T-cell (primary cell): Measurements from ENCODE around the gene ZNF487. TPM values are rescaled to one million over a fixed set of nuclear protein-coding genes. Genes with fewer than 3 reads are reported as not detected.

Source experiments
- ATAC-seq, 4 experiments: fragments of 200-7000 bp in 3 of 4; fragments of 150-1000 bp in 1 of 4; cut with Tn5 transposase; replicated peaks in 1 of 4; 1 replicate in 3 of 4; 2 replicates in 1 of 4; pipeline ENCODE4 v1.10.0; 2021; ENCODE audit warnings: moderate library complexity in 3 of 4, mild to moderate bottlenecking in 2 of 4, moderate number of reproducible peaks in 1 of 4
- CTCF ChIA-PET, 2 donors: fragments of 300-600 bp; sonication (Branson Sonifier 250); formaldehyde crosslinking; loops; one replicate each; lab custom pipeline; 2022; ENCODE audit warnings: antibody characterized with exemption in 2 of 2; lab: Charles Lee
- POLR2A ChIA-PET, 2 donors: fragments of 300-600 bp; sonication (Branson Sonifier 250); formaldehyde crosslinking; loops; one replicate each; lab custom pipeline; 2022; ENCODE audit warnings: antibody characterized with exemption in 2 of 2; lab: Charles Lee
- DNase-seq, 35 experiments: peaks; one replicate each; pipeline versions ENCODE4 v3.0.0 to v3.0.0-alpha.2; 2013 to 2023
- H3K27ac ChIP-seq: one replicate; pipeline ENCODE4 v1.5.1; 2013; ENCODE audit warnings: low read length
- H3K27me3 ChIP-seq, 2 experiments: replicated peaks in 1 of 2; 1 replicate in 1 of 2; 2 replicates in 1 of 2; pipeline versions ENCODE4 v1.6.1 to v1.7.0; 2013; ENCODE audit warnings: low read length in 1 of 2, mixed read lengths in 1 of 2; ENCODE audit not compliant: control insufficient read depth in 2 of 2, insufficient read depth in 2 of 2; ENCODE audit errors: extremely low read depth in 1 of 2
- H3K36me3 ChIP-seq, 2 donors: 1 replicate in 1 of 2; 2 replicates in 1 of 2; pipeline versions ENCODE4 v1.6.1 to v1.7.0; 2013; ENCODE audit warnings: low read length in 1 of 2; ENCODE audit not compliant: control insufficient read depth in 2 of 2, insufficient read depth in 1 of 2; ENCODE audit errors: extremely low read depth in 1 of 2
- H3K4me1 ChIP-seq, 2 experiments: 1 replicate in 1 of 2; 2 replicates in 1 of 2; pipeline versions ENCODE4 v1.6.1 to v1.7.0; 2013; ENCODE audit warnings: low read length in 2 of 2, mixed read lengths in 1 of 2; ENCODE audit not compliant: insufficient read depth in 2 of 2, control insufficient read depth in 1 of 2; ENCODE audit errors: extremely low read depth in 1 of 2
- H3K4me3 ChIP-seq, 2 donors: 1 replicate in 1 of 2; 2 replicates in 1 of 2; pipeline versions ENCODE4 v1.5.1 to v1.7.0; 2013; ENCODE audit warnings: mild to moderate bottlenecking in 2 of 2, low read length in 1 of 2, moderate library complexity in 1 of 2; ENCODE audit not compliant: control insufficient read depth in 1 of 2; ENCODE audit errors: extremely low read depth in 1 of 2
- H3K9me3 ChIP-seq: 2 replicates; pipeline ENCODE4 v1.7.0; 2013
- H3K27ac Mint-ChIP-seq, 2 donors: one replicate each; pipeline ENCODE4 v1.8.0; 2020 to 2021; ENCODE audit warnings: mild to moderate bottlenecking in 2 of 2, mixed read lengths in 2 of 2
- H3K27me3 Mint-ChIP-seq, 2 donors: one replicate each; pipeline ENCODE4 v1.8.0; 2021 to 2022; ENCODE audit warnings: mixed read lengths in 2 of 2
- H3K36me3 Mint-ChIP-seq: one replicate; pipeline ENCODE4 v1.8.0; 2021; ENCODE audit warnings: mixed read lengths
- H3K4me1 Mint-ChIP-seq, 3 donors: one replicate each; pipeline ENCODE4 v1.8.0; 2020 to 2022; ENCODE audit warnings: mixed read lengths in 3 of 3, mild to moderate bottlenecking in 1 of 3
- H3K4me3 Mint-ChIP-seq, 3 donors: one replicate each; pipeline ENCODE4 v1.8.0; 2020 to 2022; ENCODE audit warnings: mild to moderate bottlenecking in 3 of 3, mixed read lengths in 3 of 3, moderate library complexity in 3 of 3
- H3K9me3 Mint-ChIP-seq, 3 donors: one replicate each; pipeline ENCODE4 v1.8.0; 2020 to 2022; ENCODE audit warnings: mixed read lengths in 3 of 3
- WGBS: methylation state at CpG from one replicate; pipeline ENCODE4 v1.1.5; 2013; ENCODE audit warnings: missing lambda C conversion rate; ENCODE audit not compliant: insufficient coverage; 5-methylcytosine and 5-hydroxymethylcytosine counted together
- total RNA-seq, 35 experiments: library from RNA in 6 of 35; stranded (reverse) in 6 of 35; fragments of 120-200 nt in 1 of 35; gene quantifications; one replicate each; pipeline versions ENCODE4 v1.2.1 to v1.2.4 and lab custom pipeline; 2013 to 2026

The ZNF487 gene
- total RNA-seq, 5 donors from 2014 or later (not counting 1 experiment from before 2014, with no cell fraction given), result 3.2 to 8.5 (median 5.2) TPM

DNA sequence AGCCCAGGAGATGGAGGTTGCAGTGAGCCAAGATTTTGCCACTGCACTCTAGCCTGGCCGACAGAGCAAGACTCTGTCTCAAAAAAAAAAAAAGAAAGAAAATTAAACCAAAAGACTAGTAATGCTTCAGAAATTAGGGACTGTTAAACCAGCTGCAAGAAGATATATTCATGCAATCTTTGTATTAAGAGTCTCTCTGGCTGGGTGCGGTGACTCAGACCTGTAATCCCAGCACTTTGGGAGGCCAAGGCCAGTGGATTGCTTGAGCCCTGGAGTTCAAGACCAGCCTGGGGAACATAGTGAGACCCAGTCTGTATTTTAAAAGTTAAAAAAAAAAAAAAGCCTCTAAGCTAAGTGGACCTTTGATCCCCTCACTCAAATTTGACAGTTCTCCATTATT lies 25.4 kb upstream of the ZNF487 start:
- CTCF ChIA-PET, result interaction anchor here in 1 of 2 donors (0.6 to 0.7 kb wide), 2 partner anchors 14 to 240 kb away, joined by 3 to 4 read pairs; no protein-coding TSS in a partner anchor
- H3K4me3 Mint-ChIP-seq, result no peak overlapping the region

DNA sequence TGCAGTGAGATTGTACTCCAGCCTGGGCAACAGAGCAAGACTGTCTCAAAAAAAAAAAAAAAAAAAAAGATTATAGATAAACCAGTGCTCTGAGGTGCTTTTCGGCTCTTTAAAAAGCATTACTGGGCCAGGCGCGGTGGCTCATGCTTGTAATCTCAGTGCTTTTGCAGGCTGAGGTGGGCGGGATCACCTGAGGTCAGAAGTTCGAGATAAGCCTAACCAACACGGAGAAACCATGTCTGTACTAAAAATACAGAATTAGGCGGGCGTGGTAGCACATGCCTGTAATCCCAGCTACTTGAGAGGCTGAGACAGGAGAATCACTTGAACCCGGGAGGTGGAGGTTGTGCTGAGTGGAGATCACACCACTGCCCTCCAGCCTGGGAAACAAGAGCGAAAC lies 21.4 kb upstream of the ZNF487 start:
- Histone ChIP-seq H3K4me3 (no peak overlapping the region), H3K27ac (no peak overlapping the region), H3K27me3 (no peaks in the 10 kb centered on the region), H3K36me3 (no peaks in the 10 kb centered on the region), H3K4me1 (peaks cover 2 to 35% of the 10 kb centered on the region in 2 experiments), H3K9me3 (no peaks in the 10 kb centered on the region)
- POLR2A ChIA-PET, result interaction anchor here in 1 of 2 donors (0.6 kb wide), 1 partner anchor 12 kb away, joined by 6 read pairs; no protein-coding TSS in a partner anchor
- H3K4me3 Mint-ChIP-seq, result no peak overlapping the region
- H3K4me1 Mint-ChIP-seq, result peaks cover 27 to 29% (median 28%) of the 10 kb centered on the region in 3 donors
- H3K36me3 Mint-ChIP-seq, result no peaks in the 10 kb centered on the region
- H3K9me3 Mint-ChIP-seq, result no peaks in the 10 kb centered on the region
- CTCF ChIA-PET, result no interaction called here
- DNase-seq (no peak), ATAC-seq (no peak)
- no peak overlapping the region for H3K27ac Mint-ChIP-seq
- 86% methylated on average over 3 of the region's 10 CpGs for WGBS
- H3K27me3 Mint-ChIP-seq, result no peaks in the 10 kb centered on the region

More for the DNA sequence above, 25.4 kb upstream of the ZNF487 start:
- H3K9me3 Mint-ChIP-seq, result no peaks in the 10 kb centered on the region
- POLR2A ChIA-PET, result interaction anchor here in 1 of 2 donors (0.6 to 0.8 kb wide), 3 partner anchors 8 to 37 kb away, joined by 3 to 6 read pairs (median 4); partner anchors contain the start of gene ZNF487
- DNase-seq, result no peak
- H3K4me1 ChIP-seq, result peaks cover 6 to 24% of the 10 kb centered on the region in 2 experiments
- no peaks in the 10 kb centered on the region for H3K27me3 ChIP-seq
- no peak overlapping the region for H3K27ac Mint-ChIP-seq
- H3K9me3 ChIP-seq, result no peaks in the 10 kb centered on the region
- no peak for ATAC-seq
- no peaks in the 10 kb centered on the region for H3K36me3 Mint-ChIP-seq
- no peak overlapping the region for H3K4me3 ChIP-seq
- H3K4me1 Mint-ChIP-seq, result peaks cover 9 to 25% (median 14%) of the 10 kb centered on the region in 3 donors
- H3K27ac ChIP-seq, result no peak overlapping the region
- H3K27me3 Mint-ChIP-seq, result no peaks in the 10 kb centered on the region
- WGBS, result 100% methylated on average over 1 of the region's 2 CpGs
- H3K36me3 ChIP-seq, result no peaks in the 10 kb centered on the region

DNA sequence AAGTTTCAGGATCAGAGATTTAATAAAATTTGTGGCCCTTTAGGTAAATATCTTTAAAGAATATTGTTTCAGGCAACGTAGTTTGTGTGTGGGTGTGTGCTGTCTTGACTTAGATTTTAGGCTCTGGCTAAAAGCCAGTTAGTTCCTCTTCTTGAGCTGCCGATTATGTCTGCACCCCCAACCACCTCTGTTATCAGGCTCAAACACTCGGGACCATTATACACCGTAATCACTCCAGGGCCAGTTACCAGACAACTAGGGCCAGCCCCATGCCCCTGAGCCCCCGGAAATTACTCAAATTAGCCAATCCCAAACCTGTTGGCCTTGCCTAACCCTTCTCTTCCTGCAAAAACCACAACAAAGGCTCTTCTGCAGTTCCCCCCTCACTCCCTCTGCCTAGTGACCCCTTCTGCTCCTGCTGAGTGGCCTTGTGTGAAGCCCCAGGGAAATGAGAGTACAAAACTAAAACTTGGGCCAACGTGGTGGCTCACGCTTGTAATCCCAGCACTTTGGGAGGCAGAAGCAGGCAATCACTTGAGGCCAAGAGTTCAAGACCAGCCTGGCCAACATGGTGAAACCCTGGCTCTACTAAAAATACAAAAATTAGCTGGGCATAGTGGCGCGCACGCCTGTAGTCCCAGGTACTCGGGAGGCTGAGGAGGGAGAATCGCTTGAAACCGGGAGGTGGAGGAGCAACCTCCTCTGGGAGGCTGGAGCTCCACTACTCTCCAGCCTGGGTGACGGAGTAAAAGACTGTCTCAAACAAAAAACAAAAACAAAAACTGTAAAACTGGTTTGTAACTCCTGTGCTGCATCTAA lies 18.8 kb upstream of the ZNF487 start:
- WGBS, result 35% methylated on average over 7 of the region's 14 CpGs
- ATAC-seq, result peak in 3 of 4 experiments; percentile 2 to 10 (median 8)
- ChIA-PET POLR2A (no interaction called here), CTCF (no interaction called here)
- Mint-ChIP-seq H3K27ac (peak overlapping the region; percentile 91 to 93), H3K9me3 (no peaks in the 10 kb centered on the region), H3K36me3 (no peaks in the 10 kb centered on the region), H3K4me1 (peaks cover 36 to 42% (median 37%) of the 10 kb centered on the region in 3 donors), H3K27me3 (no peaks in the 10 kb centered on the region), H3K4me3 (peak overlapping the region; percentile 21 to 52 (median 24))
- no peaks in the 10 kb centered on the region for H3K36me3 ChIP-seq
- H3K4me3 ChIP-seq, result no peak overlapping the region
- H3K27me3 ChIP-seq, result no peaks in the 10 kb centered on the region
- H3K4me1 ChIP-seq, result peaks cover 2 to 47% of the 10 kb centered on the region in 2 experiments
- H3K27ac ChIP-seq, result peak overlapping the region; percentile 83
- peak in 22 of 35 experiments; percentile 7 to 70 (median 26) for DNase-seq
- H3K9me3 ChIP-seq, result no peaks in the 10 kb centered on the region

DNA sequence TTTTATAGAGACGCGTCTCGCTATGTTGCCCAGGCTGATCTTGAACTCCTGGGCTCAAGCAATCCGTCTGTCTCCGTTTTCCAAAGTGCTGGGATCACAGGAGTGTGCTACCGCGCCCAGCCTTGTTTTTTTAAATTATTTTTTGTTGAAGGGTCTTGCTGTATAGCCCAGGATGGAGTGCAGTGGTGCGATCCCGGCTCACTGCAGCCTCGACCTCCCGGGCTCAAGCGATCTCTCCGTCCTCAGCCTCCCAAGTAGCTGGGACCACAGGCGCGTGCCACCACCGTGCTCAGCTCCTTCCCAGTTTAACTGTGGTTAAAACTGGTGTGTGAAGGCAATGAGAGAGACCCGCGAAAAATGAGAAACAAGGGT lies 16.9 kb upstream of the ZNF487 start:
- CTCF ChIA-PET, result interaction anchor here in 1 of 2 donors (0.7 to 1.1 kb wide), 3 partner anchors 10 to 16 kb away, joined by 3 to 6 read pairs (median 4); no protein-coding TSS in a partner anchor
- Mint-ChIP-seq H3K9me3 (no peaks in the 10 kb centered on the region), H3K36me3 (no peaks in the 10 kb centered on the region), H3K4me3 (peak overlapping the region; percentile 66 to 96 (median 74)), H3K4me1 (peaks cover 37 to 42% (median 38%) of the 10 kb centered on the region in 3 donors), H3K27ac (peak overlapping the region; percentile 86 to 90), H3K27me3 (no peaks in the 10 kb centered on the region)
- no peak for ATAC-seq
- POLR2A ChIA-PET, result interaction anchor here in 1 of 2 donors (0.6 to 1.4 kb wide), 3 partner anchors 8 to 20 kb away, joined by 4 to 5 read pairs (median 4); partner anchors contain the start of gene ZNF487
- peak overlapping the region; percentile 93 for H3K27ac ChIP-seq
- H3K9me3 ChIP-seq, result no peaks in the 10 kb centered on the region
- peaks cover 2 to 47% of the 10 kb centered on the region in 2 experiments for H3K4me1 ChIP-seq
- no peaks in the 10 kb centered on the region for H3K36me3 ChIP-seq
- peak overlapping the region; percentile 66 to 74 for H3K4me3 ChIP-seq
- no peaks in the 10 kb centered on the region for H3K27me3 ChIP-seq
- DNase-seq, result no peak
- 54% methylated on average over 13 of the region's 18 CpGs for WGBS

DNA sequence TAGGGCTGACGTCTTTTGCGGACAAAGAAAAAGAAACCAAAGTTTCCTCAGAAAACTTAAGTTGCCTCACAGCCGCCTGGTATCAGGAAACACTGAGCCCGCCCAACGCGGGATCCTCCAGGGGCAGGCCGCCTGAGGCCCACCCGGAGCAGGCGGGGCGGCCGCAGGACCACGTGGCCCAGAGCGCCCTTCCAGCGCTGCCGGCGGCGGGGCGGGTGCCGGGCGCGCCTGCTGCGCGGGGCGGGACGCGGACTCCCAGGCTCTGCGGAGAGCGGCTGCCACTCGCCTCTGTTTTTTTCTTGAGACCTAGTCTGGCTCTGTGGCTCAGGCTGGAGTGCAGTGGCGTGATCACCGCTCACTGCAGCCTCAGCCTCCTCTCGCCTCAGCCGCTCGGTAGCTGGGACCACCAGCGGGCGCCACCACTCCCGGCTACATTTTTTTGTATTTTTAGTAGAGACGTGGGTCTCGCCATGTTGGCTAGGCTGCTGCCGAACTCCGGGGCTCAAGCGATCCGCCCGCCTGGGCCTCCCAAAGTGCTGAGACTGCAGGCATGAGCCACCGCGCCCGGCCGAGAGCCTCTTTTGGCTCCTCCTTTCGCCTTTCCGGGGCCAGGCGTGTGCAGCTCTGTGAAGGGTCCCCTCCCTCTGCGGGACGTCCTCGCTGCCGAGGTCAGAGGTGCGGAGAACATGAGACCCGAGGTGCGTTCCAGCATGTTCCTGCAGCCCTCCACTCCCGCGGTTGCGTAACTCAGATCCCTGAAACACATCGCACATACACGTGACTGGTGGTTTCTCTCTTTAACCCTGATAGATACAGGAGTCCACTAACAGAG lies 16.3 kb upstream of the ZNF487 start:
- no peaks in the 10 kb centered on the region for H3K9me3 ChIP-seq
- POLR2A ChIA-PET, result interaction anchor here in 1 of 2 donors (0.5 to 1.4 kb wide), 3 partner anchors 16 to 26 kb away, joined by 3 to 5 read pairs (median 4); partner anchors contain the start of gene ZNF487
- H3K4me3 Mint-ChIP-seq, result peak overlapping the region; percentile 88 to 96 (median 89)
- DNase-seq, result peak; percentile 65 to 91 (median 78)
- CTCF ChIA-PET, result interaction anchor here (0.5 to 1.1 kb wide), 4 partner anchors 11 to 27 kb away, joined by 3 to 6 read pairs (median 4); no protein-coding TSS in a partner anchor
- peak overlapping the region; percentile 93 for H3K27ac ChIP-seq
- no peaks in the 10 kb centered on the region for H3K9me3 Mint-ChIP-seq
- peak; percentile 92 to 95 (median 93) for ATAC-seq
- H3K36me3 Mint-ChIP-seq, result no peaks in the 10 kb centered on the region
- H3K27me3 ChIP-seq, result no peaks in the 10 kb centered on the region
- H3K4me1 ChIP-seq, result peaks cover 2 to 48% of the 10 kb centered on the region in 2 experiments
- H3K4me3 ChIP-seq, result peak overlapping the region; percentile 66 to 74
- WGBS, result under 1% methylated on average over 63 of the region's 63 CpGs
- peak overlapping the region; percentile 96 for H3K27ac Mint-ChIP-seq
- H3K36me3 ChIP-seq, result no peaks in the 10 kb centered on the region
- H3K4me1 Mint-ChIP-seq, result peaks cover 41 to 42% (median 41%) of the 10 kb centered on the region in 3 donors
- H3K27me3 Mint-ChIP-seq, result no peaks in the 10 kb centered on the region
